GM12873 (cell line): ENCODE measurements around the gene CERK.

Experiments
- CTCF ChIP-seq: IDR thresholded peaks from 2 replicates; pipeline ENCODE4 v1.5.1; 2012; ENCODE audit warnings: low read depth, mild to moderate bottlenecking, moderate library complexity, low read length, control low read depth; ENCODE audit not compliant: insufficient read depth; ENCODE audit errors: missing control alignments

The CERK gene

GRCh38 chr22:46726066-46726985, 11.7 kb downstream of the CERK start:
- no peak for TF ChIP-seq CTCF

- no peak for TF ChIP-seq CTCF
Observed at GRCh38 chr22:46725096-46725495, 13.0 kb downstream of the CERK start.

- no peak for TF ChIP-seq CTCF
Observed at GRCh38 chr22:46723882-46724281, 14.2 kb downstream of the CERK start.

GRCh38 chr22:46721501-46722085, 16.5 kb downstream of the CERK start:
- no peak for TF ChIP-seq CTCF

GRCh38 chr22:46719921-46720320, 18.1 kb downstream of the CERK start:
- TF ChIP-seq CTCF, result no peak

- TF ChIP-seq CTCF, result no peak
Observed at GRCh38 chr22:46714550-46714949, 23.5 kb downstream of the CERK start.

GRCh38 chr22:46712288-46712687, 25.8 kb downstream of the CERK start:
- no peak for TF ChIP-seq CTCF
